ENCODE data around the gene FGF13. TPM values are rescaled to one million over a fixed set of nuclear protein-coding genes. Genes with fewer than 3 reads are reported as not detected.
A peak's percentile ranks its signal among the peaks of the same experiment; 100 is the strongest.

The FGF13 gene
- total and polyA plus RNA-seq, 2 experiments from 2014 or later, result 4.5 to 4.6 TPM

DNA sequence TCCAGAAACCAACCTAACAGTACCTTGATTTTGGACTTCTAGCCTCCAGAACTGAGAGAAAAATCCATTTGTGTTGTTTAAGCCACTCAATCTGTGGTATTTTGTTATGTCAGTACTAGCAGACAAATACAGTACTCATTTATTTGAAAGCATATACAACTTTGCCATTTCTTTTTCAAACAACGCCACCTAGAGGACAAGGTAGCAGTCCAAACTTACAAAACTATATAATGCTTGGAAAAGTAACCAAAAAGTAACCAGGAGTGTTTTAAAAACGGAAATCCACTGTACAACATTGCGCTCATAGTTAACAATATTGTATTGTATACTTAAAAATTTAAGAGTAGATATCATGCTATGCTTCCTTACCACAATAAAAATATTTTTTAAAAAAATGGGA, 37.0 kb upstream of the FGF13 start:
- Histone ChIP-seq H4K20me1 (ENCODE audit: insufficient read depth) (no peaks in the 10 kb centered on the region), H3K4me3 (no peak overlapping the region), H3K36me3 (ENCODE audit: low read depth) (no peaks in the 10 kb centered on the region), H3K9me2 (ENCODE audit: insufficient read depth) (no peaks in the 10 kb centered on the region), H3F3A (ENCODE audit: insufficient read depth) (no peaks in the 10 kb centered on the region), H3K27ac (no peak overlapping the region), H3K9me3 (ENCODE audit: low read depth) (no peaks in the 10 kb centered on the region), H3K79me2 (ENCODE audit: insufficient read depth) (no peaks in the 10 kb centered on the region), H2AFZ (no peak overlapping the region), H3K9ac (no peak overlapping the region), H3K4me2 (ENCODE audit: unreplicated experiment) (no peak overlapping the region), H3K4me1 (ENCODE audit: insufficient read depth) (no peaks in the 10 kb centered on the region), H3K27me3 (replicated peaks; ENCODE audit: insufficient read depth) (no peaks in the 10 kb centered on the region)
- peak; percentile 39 for DNase-seq
- TF ChIP-seq EZH2 (IDR thresholded peaks at IDR 0.05; ENCODE audit: insufficient read depth, poor library complexity, severe bottlenecking) (no peak), EZH2phosphoT487 (IDR thresholded peaks at IDR 0.05; ENCODE audit: insufficient read depth, low read depth) (no peak)
- in situ Hi-C loops (cut with MboI), result loop anchor here (10.0 to 25.0 kb wide), 2 partner anchors 461 to 554 kb away; no protein-coding TSS in a partner anchor
- 15 to 27% methylated on average over 3 of the region's 3 CpGs for WGBS, 2 experiments (ENCODE audit: low coverage in 1 of 2, low lambda C conversion rate in 2 of 2, missing lambda C conversion rate in 2 of 2)

GRCh38 chrX:138745196-138745595, 33.7 kb upstream of the FGF13 start:
- Histone ChIP-seq H3K9me3 (ENCODE audit: low read depth) (no peaks in the 10 kb centered on the region), H3K36me3 (ENCODE audit: low read depth) (no peaks in the 10 kb centered on the region), H3K9ac (no peak overlapping the region), H2AFZ (no peak overlapping the region), H3K4me2 (ENCODE audit: unreplicated experiment) (no peak overlapping the region), H3F3A (ENCODE audit: insufficient read depth) (no peaks in the 10 kb centered on the region), H3K79me2 (ENCODE audit: insufficient read depth) (no peaks in the 10 kb centered on the region), H3K4me1 (ENCODE audit: insufficient read depth) (no peaks in the 10 kb centered on the region), H3K27me3 (replicated peaks; ENCODE audit: insufficient read depth) (no peaks in the 10 kb centered on the region), H3K9me2 (ENCODE audit: insufficient read depth) (no peaks in the 10 kb centered on the region), H3K27ac (no peak overlapping the region), H4K20me1 (ENCODE audit: insufficient read depth) (no peaks in the 10 kb centered on the region), H3K4me3 (no peak overlapping the region)
- TF ChIP-seq EZH2 (IDR thresholded peaks at IDR 0.05; ENCODE audit: insufficient read depth, poor library complexity, severe bottlenecking) (no peak), EZH2phosphoT487 (IDR thresholded peaks at IDR 0.05; ENCODE audit: insufficient read depth, low read depth) (no peak)
- in situ Hi-C loops (cut with MboI), result loop anchor here (10.0 to 25.0 kb wide), 2 partner anchors 458 to 550 kb away; no protein-coding TSS in a partner anchor
- DNase-seq, result peak; percentile 52
- WGBS, 2 experiments (ENCODE audit: low coverage in 1 of 2, low lambda C conversion rate in 2 of 2, missing lambda C conversion rate in 2 of 2), result 0 to 5% methylated on average over 7 of the region's 7 CpGs

GRCh38 chrX:138742217-138742616, 30.7 kb upstream of the FGF13 start:
- Histone ChIP-seq H3F3A (ENCODE audit: insufficient read depth) (no peaks in the 10 kb centered on the region), H2AFZ (no peak overlapping the region), H3K27me3 (replicated peaks; ENCODE audit: insufficient read depth) (no peaks in the 10 kb centered on the region), H3K9me2 (ENCODE audit: insufficient read depth) (no peaks in the 10 kb centered on the region), H3K36me3 (ENCODE audit: low read depth) (no peaks in the 10 kb centered on the region), H3K79me2 (ENCODE audit: insufficient read depth) (no peaks in the 10 kb centered on the region), H3K9ac (no peak overlapping the region), H3K4me2 (ENCODE audit: unreplicated experiment) (no peak overlapping the region), H3K4me3 (no peak overlapping the region), H3K27ac (no peak overlapping the region), H3K4me1 (ENCODE audit: insufficient read depth) (no peaks in the 10 kb centered on the region), H4K20me1 (ENCODE audit: insufficient read depth) (no peaks in the 10 kb centered on the region), H3K9me3 (ENCODE audit: low read depth) (no peaks in the 10 kb centered on the region)
- in situ Hi-C loops (cut with MboI), result loop anchor here (10.0 to 25.0 kb wide), 2 partner anchors 455 to 547 kb away; no protein-coding TSS in a partner anchor
- no peak for TF ChIP-seq EZH2phosphoT487 (IDR thresholded peaks at IDR 0.05; ENCODE audit: insufficient read depth, low read depth)
- no peak for TF ChIP-seq EZH2 (IDR thresholded peaks at IDR 0.05; ENCODE audit: insufficient read depth, poor library complexity, severe bottlenecking)
- no peak for DNase-seq
- 88 to 94% methylated on average over 3 to 5 of the region's 5 CpGs for WGBS, 2 experiments (ENCODE audit: low coverage in 1 of 2, low lambda C conversion rate in 2 of 2, missing lambda C conversion rate in 2 of 2)

DNA sequence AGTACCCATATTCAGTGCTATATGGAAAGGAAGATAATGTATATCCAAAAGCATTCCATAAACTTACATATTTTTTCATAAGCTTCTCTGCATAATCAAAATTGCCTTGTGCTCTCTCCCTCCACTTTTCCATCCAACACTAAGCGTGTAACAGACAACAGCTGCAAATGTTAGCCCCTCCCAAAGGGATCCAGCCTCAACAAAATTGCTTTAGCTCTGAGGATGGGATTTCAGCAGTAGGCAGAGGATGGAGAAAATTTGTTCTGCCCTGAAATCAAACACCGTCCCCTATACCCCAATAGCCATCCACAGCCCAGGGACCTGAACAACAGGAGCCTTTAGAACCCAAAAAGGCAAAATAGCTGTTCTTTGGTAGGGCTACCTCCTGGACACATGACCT, 28.8 kb upstream of the FGF13 start:
- TF ChIP-seq EZH2 (IDR thresholded peaks at IDR 0.05; ENCODE audit: insufficient read depth, poor library complexity, severe bottlenecking) (no peak), EZH2phosphoT487 (IDR thresholded peaks at IDR 0.05; ENCODE audit: insufficient read depth, low read depth) (no peak)
- Histone ChIP-seq H3K79me2 (ENCODE audit: insufficient read depth) (no peaks in the 10 kb centered on the region), H3K36me3 (ENCODE audit: low read depth) (no peaks in the 10 kb centered on the region), H3K27me3 (replicated peaks; ENCODE audit: insufficient read depth) (no peaks in the 10 kb centered on the region), H3K27ac (no peak overlapping the region), H4K20me1 (ENCODE audit: insufficient read depth) (no peaks in the 10 kb centered on the region), H3K4me2 (ENCODE audit: unreplicated experiment) (no peak overlapping the region), H3K4me1 (ENCODE audit: insufficient read depth) (no peaks in the 10 kb centered on the region), H3F3A (ENCODE audit: insufficient read depth) (no peaks in the 10 kb centered on the region), H3K9me2 (ENCODE audit: insufficient read depth) (no peaks in the 10 kb centered on the region), H3K9me3 (ENCODE audit: low read depth) (no peaks in the 10 kb centered on the region), H3K9ac (no peak overlapping the region), H2AFZ (no peak overlapping the region), H3K4me3 (no peak overlapping the region)
- no peak for DNase-seq
- WGBS, 2 experiments (ENCODE audit: low coverage in 1 of 2, low lambda C conversion rate in 2 of 2, missing lambda C conversion rate in 2 of 2), result 80 to 89% methylated on average over 2 of the region's 2 CpGs
- in situ Hi-C loops (cut with MboI), result loop anchor here (10.0 to 25.0 kb wide), 2 partner anchors 453 to 546 kb away; no protein-coding TSS in a partner anchor

All from GM23248 (cell line).